GM12864 (cell line): ENCODE results near the gene ACO1.

ENCODE experiments used
- DNase-seq: peaks from one replicate; pipeline ENCODE4 v3.0.0-alpha.2; 2011; ENCODE audit warnings: low read depth
- H3K4me3 ChIP-seq: 2 replicates; pipeline ENCODE4 v1.5.1; 2011; ENCODE audit warnings: mild to moderate bottlenecking, low read depth, low read length, control low read depth
- TF ChIP-seq, protein P1 (sequence below): IDR thresholded peaks from 2 replicates; pipeline ENCODE4 v1.5.1; 2011; ENCODE audit warnings: low read depth, mild to moderate bottlenecking, moderate library complexity, low read length, control low read depth, inconsistent platforms; ENCODE audit errors: missing control alignments

Gene ACO1

DNA sequence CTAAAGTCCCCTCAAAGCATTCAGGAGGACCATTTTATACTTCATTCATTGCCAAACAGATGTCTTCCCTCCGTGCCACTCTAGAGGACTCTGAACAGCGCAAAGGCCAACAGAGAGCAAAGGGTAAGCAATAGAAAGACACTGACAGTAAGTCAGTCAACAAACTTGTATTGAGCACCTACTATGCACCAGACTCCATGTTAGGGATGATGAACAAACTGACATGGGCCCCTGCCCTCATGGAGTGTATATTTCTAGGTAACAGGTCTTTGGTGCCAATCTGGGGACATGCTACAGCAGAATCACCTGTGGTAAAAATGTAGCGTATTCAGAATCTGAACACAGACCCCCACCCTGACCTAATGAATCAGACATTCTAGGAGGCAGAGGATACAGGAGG is 3.5 kb upstream of the ACO1 start:
- H3K4me3 ChIP-seq, result no peak overlapping the region
- DNase-seq, result no peak
- TF ChIP-seq, protein P1, sequence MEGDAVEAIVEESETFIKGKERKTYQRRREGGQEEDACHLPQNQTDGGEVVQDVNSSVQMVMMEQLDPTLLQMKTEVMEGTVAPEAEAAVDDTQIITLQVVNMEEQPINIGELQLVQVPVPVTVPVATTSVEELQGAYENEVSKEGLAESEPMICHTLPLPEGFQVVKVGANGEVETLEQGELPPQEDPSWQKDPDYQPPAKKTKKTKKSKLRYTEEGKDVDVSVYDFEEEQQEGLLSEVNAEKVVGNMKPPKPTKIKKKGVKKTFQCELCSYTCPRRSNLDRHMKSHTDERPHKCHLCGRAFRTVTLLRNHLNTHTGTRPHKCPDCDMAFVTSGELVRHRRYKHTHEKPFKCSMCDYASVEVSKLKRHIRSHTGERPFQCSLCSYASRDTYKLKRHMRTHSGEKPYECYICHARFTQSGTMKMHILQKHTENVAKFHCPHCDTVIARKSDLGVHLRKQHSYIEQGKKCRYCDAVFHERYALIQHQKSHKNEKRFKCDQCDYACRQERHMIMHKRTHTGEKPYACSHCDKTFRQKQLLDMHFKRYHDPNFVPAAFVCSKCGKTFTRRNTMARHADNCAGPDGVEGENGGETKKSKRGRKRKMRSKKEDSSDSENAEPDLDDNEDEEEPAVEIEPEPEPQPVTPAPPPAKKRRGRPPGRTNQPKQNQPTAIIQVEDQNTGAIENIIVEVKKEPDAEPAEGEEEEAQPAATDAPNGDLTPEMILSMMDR, result no peak

DNA sequence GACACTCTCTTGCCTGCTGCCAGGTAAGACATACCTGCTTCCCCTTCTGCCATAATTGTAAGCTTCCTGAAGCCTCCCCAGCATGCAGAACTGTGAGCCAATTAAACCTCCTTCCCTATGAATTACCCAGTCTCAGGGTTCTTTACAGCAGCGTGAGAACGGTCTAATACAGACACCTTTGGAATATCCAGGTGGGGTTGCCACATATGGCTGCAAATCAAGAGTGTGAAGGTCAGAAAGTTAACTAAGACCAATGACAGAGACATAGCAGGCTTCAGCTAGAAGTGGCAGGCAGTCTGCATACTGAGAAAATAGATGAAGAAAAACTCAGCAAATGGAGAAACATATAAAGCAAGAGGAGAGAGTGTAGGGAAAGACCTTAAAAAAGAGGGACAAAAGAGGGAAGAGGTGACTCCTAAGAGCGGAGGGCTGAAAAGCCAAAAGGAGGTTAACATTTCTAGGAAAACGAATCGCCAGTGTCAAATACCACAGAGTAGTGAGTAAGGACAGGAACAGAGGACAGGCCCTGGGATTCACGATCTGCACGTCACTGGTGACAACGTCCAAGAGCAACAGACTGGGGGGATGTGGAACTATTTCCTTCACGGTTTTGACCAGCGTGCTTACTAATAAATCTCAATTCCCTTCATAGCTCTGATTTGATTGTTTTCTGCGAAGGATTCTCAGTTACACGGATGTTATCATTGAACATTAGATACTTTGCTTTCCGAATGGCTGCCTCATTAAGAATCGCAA is 1.7 kb upstream of the ACO1 start:
- TF ChIP-seq, protein P1, result no peak
- H3K4me3 ChIP-seq, result no peak overlapping the region
- DNase-seq, result no peak

GRCh38 chr9:32384002-32384363 is 460 bp upstream of the ACO1 start:
- TF ChIP-seq, protein P1, result no peak
- peak overlapping the region; percentile 90 for H3K4me3 ChIP-seq
- DNase-seq, result no peak

DNA sequence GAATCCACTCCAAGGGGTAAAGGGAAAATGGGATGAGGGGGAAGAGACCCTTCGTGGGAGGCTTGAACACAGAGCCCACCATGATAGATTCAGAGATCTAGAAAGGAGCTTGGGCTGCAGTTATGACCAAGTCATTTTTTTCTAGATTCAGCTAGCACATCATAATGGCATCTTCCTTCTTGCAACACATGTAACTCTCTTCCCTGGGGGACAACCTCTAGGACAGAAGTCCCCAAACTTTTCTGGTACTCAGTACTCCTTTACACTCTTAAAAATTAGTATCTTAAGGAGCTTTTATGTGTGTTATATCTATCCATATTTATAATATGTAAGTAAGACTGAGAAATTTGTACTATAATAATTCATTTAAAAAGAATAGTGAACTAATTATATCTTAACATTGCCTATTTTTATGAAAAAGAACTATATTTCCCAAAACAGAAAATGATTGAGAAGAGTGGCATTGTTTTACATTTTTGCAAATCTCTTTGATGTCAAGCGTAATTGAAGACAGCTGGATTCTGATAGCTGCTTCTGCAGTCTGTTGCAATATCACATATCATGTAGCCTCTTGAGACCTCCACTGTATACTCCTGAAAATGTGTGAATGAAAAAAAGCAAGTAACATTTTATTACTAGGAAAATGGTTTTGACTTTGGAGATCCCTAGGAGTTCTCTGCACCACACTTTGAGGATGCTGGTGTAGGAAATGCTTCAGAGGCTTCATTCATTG is 875 bp downstream of the ACO1 start:
- TF ChIP-seq, protein P1, result no peak
- H3K4me3 ChIP-seq, result peak overlapping the region; percentile 90
- no peak for DNase-seq

DNA sequence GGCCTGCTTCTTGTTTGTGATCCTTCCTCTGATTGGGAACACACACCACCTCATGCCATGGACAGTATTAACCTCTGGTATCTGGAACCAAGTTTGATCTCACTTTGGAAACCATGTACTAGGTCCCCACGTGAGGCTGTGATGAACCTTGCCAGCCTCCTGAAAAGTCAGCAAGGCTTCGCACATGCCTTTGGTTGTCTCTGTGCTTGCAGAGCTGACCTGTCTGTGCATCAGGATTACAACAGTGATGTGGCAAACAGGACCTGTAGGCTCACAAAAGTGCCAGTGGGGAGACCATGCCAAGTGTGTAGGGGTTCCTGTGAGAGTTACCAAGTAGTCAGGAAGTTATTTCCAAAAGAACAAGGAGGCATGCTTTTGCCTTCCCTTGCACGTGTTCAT is 1.4 kb downstream of the ACO1 start:
- TF ChIP-seq, protein P1, result no peak
- DNase-seq, result no peak
- H3K4me3 ChIP-seq, result no peak overlapping the region

DNA sequence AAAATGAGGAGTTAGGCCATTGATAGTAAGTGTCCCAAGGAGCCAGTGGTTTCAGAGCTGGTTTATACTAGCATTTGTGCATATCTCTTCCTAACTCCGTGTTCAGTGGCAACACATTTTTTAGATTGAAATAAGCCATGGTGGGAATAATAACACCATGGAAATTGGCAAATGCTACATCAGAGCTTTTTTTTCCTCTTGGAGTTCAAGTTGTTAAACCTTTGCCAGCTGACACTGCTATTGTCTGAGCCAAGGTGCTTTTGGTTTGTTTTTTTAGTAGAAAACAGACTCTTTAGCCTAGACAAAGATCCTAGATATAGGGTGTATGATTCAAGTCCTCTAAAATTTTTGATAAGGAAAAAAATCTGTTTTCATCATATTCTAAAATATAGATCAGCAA is 2.8 kb downstream of the ACO1 start:
- TF ChIP-seq, protein P1, result no peak
- no peak for DNase-seq
- H3K4me3 ChIP-seq, result no peak overlapping the region

DNA sequence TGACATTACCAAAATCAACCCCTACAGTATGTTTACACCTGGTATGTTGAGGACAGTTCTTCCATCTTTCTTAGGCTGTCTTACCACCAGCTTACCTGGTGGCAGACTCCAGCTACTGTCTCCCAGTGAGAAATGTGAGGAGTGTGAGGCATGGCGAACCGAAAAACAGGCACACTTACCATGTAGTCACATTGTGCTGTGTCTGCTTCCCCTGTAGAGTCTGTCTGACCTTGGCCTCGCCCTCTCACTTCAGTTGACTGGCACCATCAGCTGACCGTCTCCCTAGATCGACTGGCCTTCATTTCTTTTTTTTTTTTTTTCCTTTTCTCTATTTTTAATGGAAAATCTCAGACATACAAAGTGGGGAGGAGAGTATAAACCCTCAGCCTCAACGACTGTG is 4.9 kb downstream of the ACO1 start:
- TF ChIP-seq, protein P1, result no peak
- H3K4me3 ChIP-seq, result no peak overlapping the region
- no peak for DNase-seq
